ENCODE data around the gene GJA3. TPM values are rescaled to one million over a fixed set of nuclear protein-coding genes. Genes with fewer than 3 reads are reported as not detected.

GJA3 gene
- total RNA-seq, 1 experiment from 2014 or later, result 0.03 TPM

- H3K27me3 ChIP-seq (ENCODE audit: control insufficient read depth, insufficient read depth, low read length), result peaks cover 25% of the 10 kb centered on the region
- H3K36me3 ChIP-seq (replicated peaks; ENCODE audit: control insufficient read depth, insufficient read depth, low read length), result no peaks in the 10 kb centered on the region
- DNase-seq, result no peak
- no peak overlapping the region for H3K4me3 ChIP-seq (ENCODE audit: insufficient read depth, low read depth, low read length)
Measured at GRCh38 chr13:20132052-20132634, 28.7 kb downstream of the GJA3 start.

- no peak for DNase-seq
- no peaks in the 10 kb centered on the region for H3K36me3 ChIP-seq (replicated peaks; ENCODE audit: control insufficient read depth, insufficient read depth, low read length)
- no peak overlapping the region for H3K4me3 ChIP-seq (ENCODE audit: insufficient read depth, low read depth, low read length)
- peaks cover 25% of the 10 kb centered on the region for H3K27me3 ChIP-seq (ENCODE audit: control insufficient read depth, insufficient read depth, low read length)
Measured at GRCh38 chr13:20131057-20131832, 29.6 kb downstream of the GJA3 start.

- DNase-seq, result no peak
- Histone ChIP-seq H3K36me3 (replicated peaks; ENCODE audit: control insufficient read depth, insufficient read depth, low read length) (no peaks in the 10 kb centered on the region), H3K27me3 (ENCODE audit: control insufficient read depth, insufficient read depth, low read length) (peaks cover 28% of the 10 kb centered on the region), H3K4me3 (ENCODE audit: insufficient read depth, low read depth, low read length) (no peak overlapping the region)
Measured at GRCh38 chr13:20130652-20131051, 30.2 kb downstream of the GJA3 start.

GRCh38 chr13:20130012-20130411 is 30.8 kb downstream of the GJA3 start:
- H3K27me3 ChIP-seq (ENCODE audit: control insufficient read depth, insufficient read depth, low read length), result peaks cover 30% of the 10 kb centered on the region

GRCh38 chr13:20129076-20129475 is 31.8 kb downstream of the GJA3 start:
- Histone ChIP-seq H3K27me3 (ENCODE audit: control insufficient read depth, insufficient read depth, low read length) (peaks cover 31% of the 10 kb centered on the region), H3K36me3 (replicated peaks; ENCODE audit: control insufficient read depth, insufficient read depth, low read length) (no peaks in the 10 kb centered on the region), H3K4me3 (ENCODE audit: insufficient read depth, low read depth, low read length) (peak overlapping the region; percentile 65; the same call in 1 of the 2 replicates)
- peak; percentile 23 for DNase-seq

More at GRCh38 chr13:20130012-20130411, 30.8 kb downstream of the GJA3 start:
- H3K4me3 ChIP-seq (ENCODE audit: insufficient read depth, low read depth, low read length), result no peak overlapping the region
- DNase-seq, result no peak
- H3K36me3 ChIP-seq (replicated peaks; ENCODE audit: control insufficient read depth, insufficient read depth, low read length), result no peaks in the 10 kb centered on the region

GRCh38 chr13:20128459-20128931 is 32.4 kb downstream of the GJA3 start:
- Histone ChIP-seq H3K36me3 (replicated peaks; ENCODE audit: control insufficient read depth, insufficient read depth, low read length) (no peaks in the 10 kb centered on the region), H3K27me3 (ENCODE audit: control insufficient read depth, insufficient read depth, low read length) (peaks cover 31% of the 10 kb centered on the region), H3K4me3 (ENCODE audit: insufficient read depth, low read depth, low read length) (peak overlapping the region; percentile 65)
- peak; percentile 78 for DNase-seq

- peak; percentile 87 for DNase-seq
- no peaks in the 10 kb centered on the region for H3K36me3 ChIP-seq (replicated peaks; ENCODE audit: control insufficient read depth, insufficient read depth, low read length)
- peaks cover 31% of the 10 kb centered on the region for H3K27me3 ChIP-seq (ENCODE audit: control insufficient read depth, insufficient read depth, low read length)
- H3K4me3 ChIP-seq (ENCODE audit: insufficient read depth, low read depth, low read length), result peak overlapping the region; percentile 65
Measured at GRCh38 chr13:20127562-20128458, 33.0 kb downstream of the GJA3 start.

GRCh38 chr13:20127262-20127561 is 33.6 kb downstream of the GJA3 start:
- DNase-seq, result peak; percentile 22
- H3K27me3 ChIP-seq (ENCODE audit: control insufficient read depth, insufficient read depth, low read length), result peaks cover 31% of the 10 kb centered on the region
- no peaks in the 10 kb centered on the region for H3K36me3 ChIP-seq (replicated peaks; ENCODE audit: control insufficient read depth, insufficient read depth, low read length)
- H3K4me3 ChIP-seq (ENCODE audit: insufficient read depth, low read depth, low read length), result peak overlapping the region; percentile 65

GRCh38 chr13:20126541-20127261 is 34.2 kb downstream of the GJA3 start:
- H3K36me3 ChIP-seq (replicated peaks; ENCODE audit: control insufficient read depth, insufficient read depth, low read length), result no peaks in the 10 kb centered on the region
- H3K27me3 ChIP-seq (ENCODE audit: control insufficient read depth, insufficient read depth, low read length), result peaks cover 31% of the 10 kb centered on the region
- DNase-seq, result no peak
- H3K4me3 ChIP-seq (ENCODE audit: insufficient read depth, low read depth, low read length), result no peak overlapping the region

- H3K27me3 ChIP-seq (ENCODE audit: control insufficient read depth, insufficient read depth, low read length), result peaks cover 31% of the 10 kb centered on the region
- H3K4me3 ChIP-seq (ENCODE audit: insufficient read depth, low read depth, low read length), result no peak overlapping the region
- no peak for DNase-seq
- H3K36me3 ChIP-seq (replicated peaks; ENCODE audit: control insufficient read depth, insufficient read depth, low read length), result no peaks in the 10 kb centered on the region
Measured at GRCh38 chr13:20125783-20126165, 35.1 kb downstream of the GJA3 start.

GRCh38 chr13:20125129-20125782 is 35.6 kb downstream of the GJA3 start:
- H3K36me3 ChIP-seq (replicated peaks; ENCODE audit: control insufficient read depth, insufficient read depth, low read length), result no peaks in the 10 kb centered on the region
- H3K27me3 ChIP-seq (ENCODE audit: control insufficient read depth, insufficient read depth, low read length), result peaks cover 31% of the 10 kb centered on the region

GRCh38 chr13:20124303-20124702 is 36.5 kb downstream of the GJA3 start:
- no peaks in the 10 kb centered on the region for H3K36me3 ChIP-seq (replicated peaks; ENCODE audit: control insufficient read depth, insufficient read depth, low read length)
- H3K4me3 ChIP-seq (ENCODE audit: insufficient read depth, low read depth, low read length), result no peak overlapping the region
- DNase-seq, result no peak
- H3K27me3 ChIP-seq (ENCODE audit: control insufficient read depth, insufficient read depth, low read length), result peaks cover 25% of the 10 kb centered on the region

More at GRCh38 chr13:20125129-20125782, 35.6 kb downstream of the GJA3 start:
- no peak overlapping the region for H3K4me3 ChIP-seq (ENCODE audit: insufficient read depth, low read depth, low read length)
- DNase-seq, result no peak

GRCh38 chr13:20121159-20121525 is 39.7 kb downstream of the GJA3 start:
- H3K4me3 ChIP-seq (ENCODE audit: insufficient read depth, low read depth, low read length), result no peak overlapping the region
- peaks cover 9% of the 10 kb centered on the region for H3K27me3 ChIP-seq (ENCODE audit: control insufficient read depth, insufficient read depth, low read length)
- no peaks in the 10 kb centered on the region for H3K36me3 ChIP-seq (replicated peaks; ENCODE audit: control insufficient read depth, insufficient read depth, low read length)
- DNase-seq, result no peak

- no peaks in the 10 kb centered on the region for H3K36me3 ChIP-seq (replicated peaks; ENCODE audit: control insufficient read depth, insufficient read depth, low read length)
- no peak for DNase-seq
- H3K4me3 ChIP-seq (ENCODE audit: insufficient read depth, low read depth, low read length), result no peak overlapping the region
- peaks cover 3% of the 10 kb centered on the region; the same call in 1 of the 2 replicates for H3K27me3 ChIP-seq (ENCODE audit: control insufficient read depth, insufficient read depth, low read length)
Measured at GRCh38 chr13:20119960-20120359, 40.9 kb downstream of the GJA3 start.
